ENCODE measurements around the gene SPG7. TPM values are rescaled to one million over a fixed set of nuclear protein-coding genes. Genes with fewer than 3 reads are reported as not detected.

The SPG7 gene
- 46.0 and 67.1 TPM in 2 replicates for total RNA-seq

DNA sequence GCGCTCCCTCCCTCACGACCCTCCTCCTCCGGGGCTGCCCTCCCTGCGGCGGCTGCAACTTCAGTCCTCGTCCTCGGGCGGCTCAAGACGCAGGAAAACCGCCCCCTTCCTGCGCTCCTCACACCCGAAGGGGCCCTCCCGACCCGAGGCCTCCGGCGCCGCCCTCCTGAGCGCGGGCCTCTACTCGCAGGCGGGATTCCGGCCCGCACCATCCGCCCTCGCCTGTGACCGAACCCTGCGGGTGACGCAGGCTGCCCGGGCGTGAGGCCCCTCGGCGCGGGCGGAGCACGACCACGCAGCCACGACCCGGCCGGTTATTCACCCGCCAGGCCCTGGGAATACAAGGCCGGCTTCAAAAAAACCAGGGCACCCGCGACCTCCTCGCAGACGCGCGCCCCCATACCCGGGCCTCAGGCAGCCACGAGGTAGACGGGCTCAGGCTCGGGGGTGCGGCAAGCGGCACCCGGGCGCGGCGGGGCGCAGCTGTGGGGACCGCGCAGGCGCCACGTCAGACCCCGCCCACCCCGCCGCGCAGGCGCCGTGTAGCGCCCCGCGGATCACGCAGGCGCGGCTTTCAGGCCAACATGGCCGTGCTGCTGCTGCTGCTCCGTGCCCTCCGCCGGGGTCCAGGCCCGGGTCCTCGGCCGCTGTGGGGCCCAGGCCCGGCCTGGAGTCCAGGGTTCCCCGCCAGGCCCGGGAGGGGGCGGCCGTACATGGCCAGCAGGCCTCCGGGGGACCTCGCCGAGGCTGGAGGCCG is at the start of gene SPG7:
TSS of gene SPG7 (plus strand) at position 570 of the 757 bp plus-strand sequence. CDS start at position 585, 15 bp downstream.

DNA sequence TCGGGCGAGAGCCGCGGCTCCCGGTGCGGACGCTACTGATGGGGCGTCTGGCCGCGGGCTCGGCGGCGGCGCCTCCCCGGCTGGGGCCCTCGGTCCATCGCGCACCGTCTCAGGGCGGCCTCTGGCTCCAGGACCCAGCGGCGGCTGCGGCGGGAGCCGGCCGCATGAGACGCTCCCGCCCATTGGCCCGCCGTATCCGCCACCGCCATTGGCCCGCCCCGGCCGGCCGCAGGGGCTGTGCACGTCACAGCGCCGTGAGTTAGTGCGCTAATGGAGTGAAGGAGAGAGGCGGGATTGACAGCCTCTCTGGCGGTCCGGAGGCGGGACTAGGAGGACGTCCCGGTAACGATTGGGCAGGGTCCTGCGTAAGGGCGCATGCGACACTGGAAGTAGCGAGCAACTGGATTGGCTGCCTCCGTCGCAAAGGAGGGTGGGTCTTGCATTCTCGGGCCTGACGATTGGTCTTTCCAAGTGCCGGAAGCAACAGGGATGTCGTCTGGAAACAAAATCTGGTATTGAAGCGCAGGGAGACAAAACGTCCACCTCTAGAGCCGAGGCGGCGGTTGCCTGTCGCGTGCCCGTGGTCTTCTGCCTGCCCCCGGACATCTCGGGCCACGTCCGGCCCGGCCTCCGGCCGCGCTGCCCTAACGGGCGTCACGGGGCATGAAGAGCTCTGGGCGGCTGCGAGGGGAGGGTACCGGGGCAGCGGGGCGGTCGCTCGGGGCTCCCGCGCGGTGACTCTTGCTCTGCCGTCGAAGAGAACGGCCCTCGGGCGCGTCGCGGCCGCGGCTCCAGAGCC is 17.6 kb upstream of the SPG7 start, which contains the start of gene ANKRD11:
TSS of gene ANKRD11 (minus strand) at position 123 of the 799 bp plus-strand sequence. CDS start 173,542 bp downstream, outside the sequence.

DNA sequence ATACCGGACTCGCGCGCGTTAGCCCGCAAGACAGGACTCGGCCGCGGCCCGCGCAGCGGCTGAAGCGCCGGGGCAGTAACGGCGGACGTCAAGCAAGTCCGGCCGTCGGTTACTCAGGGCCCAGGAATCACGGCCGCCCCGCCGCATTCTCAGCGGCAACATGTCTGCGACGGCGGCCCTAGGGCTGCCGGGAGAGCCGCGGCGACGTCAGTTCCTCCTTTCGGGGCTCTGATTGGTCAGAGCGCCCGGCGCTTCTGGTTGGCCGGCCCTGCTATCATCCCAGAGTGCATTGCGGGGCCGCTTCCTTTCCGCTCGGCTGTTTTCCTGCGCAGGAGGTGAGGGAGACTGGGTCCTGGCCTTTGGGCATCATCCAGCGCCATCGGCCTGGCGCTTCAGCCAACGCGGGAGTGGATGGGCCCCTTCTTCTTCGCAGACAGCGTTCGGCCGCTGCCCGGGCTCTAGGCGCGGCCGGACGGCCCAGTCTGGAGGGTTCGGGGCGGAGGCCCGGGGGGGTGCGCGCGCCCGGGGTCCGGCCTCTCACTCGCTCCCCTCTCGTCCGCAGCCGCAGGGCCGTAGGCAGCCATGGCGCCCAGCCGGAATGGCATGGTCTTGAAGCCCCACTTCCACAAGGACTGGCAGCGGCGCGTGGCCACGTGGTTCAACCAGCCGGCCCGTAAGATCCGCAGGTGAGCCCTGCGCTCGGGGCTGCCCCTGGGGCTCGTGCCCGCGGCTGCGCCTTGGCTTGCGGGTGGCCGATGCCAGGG is 52.4 kb downstream of the SPG7 start, which contains the start of gene RPL13:
TSS of gene RPL13 (plus strand) at position 305 of the 764 bp plus-strand sequence. CDS start at position 583, 278 bp downstream.

DNA sequence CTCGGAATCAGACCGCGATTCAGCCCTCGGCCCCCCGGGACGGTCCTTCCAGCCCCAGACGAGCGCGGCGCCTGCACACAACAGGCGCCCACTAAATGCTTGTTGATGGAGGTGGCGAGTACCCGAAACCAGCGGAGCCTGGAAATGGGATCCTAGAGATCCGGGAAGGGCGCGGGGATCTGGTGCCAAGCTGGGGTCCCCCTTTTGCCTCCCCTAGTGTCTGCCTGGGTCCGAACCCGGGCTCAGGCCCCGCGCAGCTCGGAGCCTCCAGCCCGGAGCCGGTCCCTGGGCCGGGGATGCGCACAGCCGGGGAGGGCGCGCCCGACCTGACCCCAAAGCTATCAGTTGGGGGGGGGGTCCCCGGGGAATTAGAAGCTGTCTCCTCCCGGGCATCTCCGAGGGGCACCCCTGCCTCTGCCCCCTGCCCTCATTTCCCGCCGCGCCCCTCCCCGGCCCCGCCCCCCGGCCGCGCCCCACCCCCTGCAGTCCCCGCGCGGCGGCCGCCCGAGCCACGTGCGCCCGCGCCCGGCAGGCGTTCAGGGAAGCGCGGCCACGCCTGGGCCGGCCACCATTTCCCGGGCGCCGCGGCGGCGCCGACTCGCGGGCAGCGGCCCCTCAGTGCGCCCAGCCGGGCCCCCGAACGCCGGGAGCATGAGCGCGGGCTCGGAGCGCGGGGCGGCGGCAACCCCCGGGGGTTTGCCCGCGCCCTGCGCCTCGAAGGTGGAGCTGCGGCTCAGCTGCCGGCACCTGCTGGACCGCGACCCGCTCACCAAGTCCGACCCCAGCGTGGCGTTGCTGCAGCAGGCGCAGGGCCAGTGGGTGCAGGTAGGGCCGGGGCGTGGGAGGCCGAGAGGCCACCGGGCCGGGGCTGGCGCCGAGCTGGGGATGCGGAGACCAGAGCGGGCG is 67.3 kb downstream of the SPG7 start, which contains the start of gene CPNE7:
TSS of gene CPNE7 (plus strand) at position 512 of the 906 bp plus-strand sequence. CDS start at position 652, 140 bp downstream.

Other genes starting within 250 kb of the SPG7 start
- gene ANKRD11, start 17.8 kb upstream of the SPG7 start, total RNA-seq, result 47.0 and 58.6 TPM in 2 replicates
- 9,039 and 11,152 TPM in 2 replicates for gene RPL13, start 52.3 kb downstream of the SPG7 start, total RNA-seq
- 11.6 and 29.1 TPM in 2 replicates for gene CPNE7, start 67.4 kb downstream of the SPG7 start, total RNA-seq
- gene DPEP1, start 105.2 kb downstream of the SPG7 start, total RNA-seq, result 2.8 and 5.5 TPM in 2 replicates
- 74.3 and 82.3 TPM in 2 replicates for gene CHMP1A, start 149.3 kb downstream of the SPG7 start, total RNA-seq
- 2.0 and 7.6 TPM in 2 replicates for gene SPATA33, start 149.4 kb downstream of the SPG7 start, total RNA-seq
- 41.0 and 45.5 TPM in 2 replicates for gene CDK10, start 178.3 kb downstream of the SPG7 start, total RNA-seq
- 10.3 and 19.4 TPM in 2 replicates for gene SPATA2L, start 193.3 kb downstream of the SPG7 start, total RNA-seq
- gene VPS9D1, start 212.5 kb downstream of the SPG7 start, total RNA-seq, result 7.8 and 12.0 TPM in 2 replicates
- gene ZNF276, start 213.1 kb downstream of the SPG7 start, total RNA-seq, result 14.0 and 16.8 TPM in 2 replicates